ACC112 (cell line): ENCODE measurements around the gene KRTAP10-10.
"Not testable (repeated sequence)": the region's sequence is repeated elsewhere in the genome, so short reads cannot be mapped to it uniquely, and the experiment has no call there.

Experiments used
- H2AFZ ChIP-seq: fragments of 200-600 bp; sonication (generic); one replicate; pipeline ENCODE4 v1.6.0; 2017; ENCODE audit warnings: antibody characterized with exemption, low read length; ENCODE audit not compliant: unreplicated experiment
- H3K27ac ChIP-seq: fragments of 200-600 bp; sonication (generic); 2 replicates; pipeline ENCODE4 v1.5.1; 2014; ENCODE audit warnings: low read depth, mild to moderate bottlenecking, antibody characterized with exemption, low read length, moderate library complexity
- H3K27me3 ChIP-seq: fragments of 200-600 bp; sonication (generic); 2 replicates; pipeline ENCODE4 v1.6.1; 2014; ENCODE audit warnings: mild to moderate bottlenecking, antibody characterized with exemption, low read length, moderate library complexity, mixed read lengths; ENCODE audit not compliant: insufficient read depth
- H3K36me3 ChIP-seq: fragments of 200-600 bp; sonication (generic); 2 replicates; pipeline ENCODE4 v1.6.1; 2016; ENCODE audit warnings: mild to moderate bottlenecking, antibody characterized with exemption, low read length, moderate library complexity, mixed read lengths; ENCODE audit not compliant: insufficient read depth
- H3K4me1 ChIP-seq: fragments of 200-600 bp; sonication (generic); one replicate; pipeline ENCODE4 v1.6.1; 2016; ENCODE audit warnings: low read length, mixed read lengths; ENCODE audit not compliant: insufficient read depth, unreplicated experiment, control insufficient read depth
- H3K4me3 ChIP-seq: fragments of 200-600 bp; sonication (generic); 2 replicates; pipeline ENCODE4 v1.5.1; 2014; ENCODE audit warnings: mild to moderate bottlenecking, low read depth, low read length
- H3K79me2 ChIP-seq: fragments of 200-600 bp; sonication (generic); one replicate; pipeline ENCODE4 v1.6.0; 2016; ENCODE audit warnings: low read length; ENCODE audit not compliant: control insufficient read depth, unreplicated experiment, insufficient read depth

The KRTAP10-10 gene

GRCh38 chr21:44627181-44627822 is 9.9 kb upstream of the KRTAP10-10 start:
- not testable (repeated sequence) for H3K4me3 ChIP-seq, H3K4me1 ChIP-seq, H2AFZ ChIP-seq, H3K79me2 ChIP-seq, H3K36me3 ChIP-seq, H3K27ac ChIP-seq, H3K27me3 ChIP-seq

GRCh38 chr21:44627831-44628233 is 9.3 kb upstream of the KRTAP10-10 start:
- not testable (repeated sequence) for H2AFZ ChIP-seq, H3K79me2 ChIP-seq, H3K27me3 ChIP-seq, H3K4me1 ChIP-seq, H3K4me3 ChIP-seq, H3K27ac ChIP-seq, H3K36me3 ChIP-seq

- H3K36me3 ChIP-seq: no peaks in the 10 kb centered on the region
- no peak overlapping the region for H3K4me3 ChIP-seq
- H3K27ac ChIP-seq: no peak overlapping the region
- no peak overlapping the region for H2AFZ ChIP-seq
- H3K27me3 ChIP-seq: no peaks in the 10 kb centered on the region
- H3K4me1 ChIP-seq: no peaks in the 10 kb centered on the region
- H3K79me2 ChIP-seq: no peaks in the 10 kb centered on the region
Measured at GRCh38 chr21:44628707-44629391, 8.3 kb upstream of the KRTAP10-10 start.

GRCh38 chr21:44630440-44630839 is 6.7 kb upstream of the KRTAP10-10 start:
- Histone ChIP-seq H3K4me1 (no peaks in the 10 kb centered on the region), H3K27me3 (no peaks in the 10 kb centered on the region), H3K27ac (no peak overlapping the region), H2AFZ (no peak overlapping the region), H3K4me3 (no peak overlapping the region), H3K36me3 (no peaks in the 10 kb centered on the region), H3K79me2 (no peaks in the 10 kb centered on the region)

- Histone ChIP-seq H2AFZ (no peak overlapping the region), H3K4me1 (no peaks in the 10 kb centered on the region), H3K79me2 (no peaks in the 10 kb centered on the region), H3K4me3 (no peak overlapping the region), H3K36me3 (no peaks in the 10 kb centered on the region), H3K27me3 (no peaks in the 10 kb centered on the region), H3K27ac (no peak overlapping the region)
Measured at GRCh38 chr21:44632067-44632466, 5.1 kb upstream of the KRTAP10-10 start.

GRCh38 chr21:44636209-44637017 is 743 bp upstream of the KRTAP10-10 start:
- Histone ChIP-seq H3K27ac (no peak overlapping the region), H3K27me3 (no peaks in the 10 kb centered on the region), H3K4me1 (no peaks in the 10 kb centered on the region), H3K4me3 (no peak overlapping the region), H3K79me2 (no peaks in the 10 kb centered on the region), H3K36me3 (no peaks in the 10 kb centered on the region), H2AFZ (no peak overlapping the region)

GRCh38 chr21:44637851-44638348 is 744 bp downstream of the KRTAP10-10 start:
- not testable (repeated sequence) for H3K36me3 ChIP-seq, H3K4me3 ChIP-seq, H3K4me1 ChIP-seq, H2AFZ ChIP-seq, H3K27me3 ChIP-seq, H3K27ac ChIP-seq, H3K79me2 ChIP-seq

- not testable (repeated sequence) for H3K4me1 ChIP-seq, H3K27ac ChIP-seq, H3K27me3 ChIP-seq, H3K79me2 ChIP-seq, H2AFZ ChIP-seq, H3K36me3 ChIP-seq, H3K4me3 ChIP-seq
Measured at GRCh38 chr21:44638506-44639330, 1.6 kb downstream of the KRTAP10-10 start.

- Histone ChIP-seq H3K79me2 (no peaks in the 10 kb centered on the region), H3K27ac (no peak overlapping the region), H3K4me3 (no peak overlapping the region), H3K4me1 (no peaks in the 10 kb centered on the region), H3K36me3 (no peaks in the 10 kb centered on the region), H3K27me3 (no peaks in the 10 kb centered on the region; the same call in 1 of the 2 replicates), H2AFZ (no peak overlapping the region)
Measured at GRCh38 chr21:44639331-44639655, 2.1 kb downstream of the KRTAP10-10 start.

- H3K27me3 ChIP-seq: no peaks in the 10 kb centered on the region; the same call in 1 of the 2 replicates
- H3K4me3 ChIP-seq: no peak overlapping the region
- no peaks in the 10 kb centered on the region for H3K79me2 ChIP-seq
- H3K4me1 ChIP-seq: no peaks in the 10 kb centered on the region
- no peak overlapping the region for H3K27ac ChIP-seq
- no peak overlapping the region for H2AFZ ChIP-seq
- no peaks in the 10 kb centered on the region for H3K36me3 ChIP-seq
Measured at GRCh38 chr21:44640761-44641160, 3.6 kb downstream of the KRTAP10-10 start.
